ENCODE measurements around the gene KIF1A. TPM values are rescaled to one million over a fixed set of nuclear protein-coding genes. Genes with fewer than 3 reads are reported as not detected.

Gene KIF1A
- total and polyA plus RNA-seq, 2 of the 8 experiments (the other 6 are each of a cell fraction or from before 2014, with no cell fraction given): 61.3 to 281 TPM

- no peaks in the 10 kb centered on the region for H3K36me3 ChIP-seq (ENCODE audit: control insufficient read depth in 2 of 4, insufficient read depth in 4 of 4, low read length in 3 of 4)
- H3K79me1 ChIP-seq (ENCODE audit: low read depth, low read length): no peaks in the 10 kb centered on the region
- H4K5ac ChIP-seq (ENCODE audit: insufficient read length, low read depth, low read length): no peak overlapping the region
- no peak overlapping the region for H3K14ac ChIP-seq (ENCODE audit: insufficient read length)
- H3K4me3 ChIP-seq (ENCODE audit: extremely low read depth in 1 of 4, insufficient read depth in 2 of 4, low read depth in 3 of 4, low read length in 4 of 4): no peak overlapping the region
- H3K56ac ChIP-seq (replicated peaks; ENCODE audit: insufficient read length, low read depth, low read length): no peak overlapping the region
- H3K18ac ChIP-seq (ENCODE audit: extremely low read depth, low read length): no peak overlapping the region
- DNase-seq (ENCODE audit: low read depth in 1 of 2, low spot score in 2 of 2): no peak
- no peak overlapping the region for H2AFZ ChIP-seq (ENCODE audit: low read length)
- no peak overlapping the region for H4K8ac ChIP-seq (ENCODE audit: extremely low read depth, insufficient read depth, low read length)
- H3K9ac ChIP-seq (replicated peaks in 1 of 4; ENCODE audit: extremely low read depth in 1 of 4, low read depth in 3 of 4, low read length in 3 of 4): no peak overlapping the region
- 85% methylated on average over 4 of the region's 4 CpGs; no CpG with 5 or more reads in 1 of the 2 experiments for WGBS, 2 experiments (ENCODE audit: extremely low coverage in 1 of 2, insufficient coverage in 1 of 2, insufficient read length in 1 of 2, insufficient replicate concordance in 2 of 2, low coverage in 1 of 2, low lambda C conversion rate in 2 of 2, missing lambda C conversion rate in 1 of 2)
- CTCF ChIA-PET (ENCODE audit: partially characterized antibody): interaction anchor here (1.3 kb wide), 1 partner anchor 67 kb away, joined by 4 read pairs; no protein-coding TSS in a partner anchor
- H3K27me3 ChIP-seq (replicated peaks in 1 of 4; ENCODE audit: control insufficient read depth in 3 of 4, extremely low read depth in 1 of 4, insufficient read depth in 3 of 4, low read length in 3 of 4): 0 out of 7 replicates have a peak, but pooled peaks cover 0 to 6% (median 0%) of the 10 kb centered on the region in 4 experiments
- no peak overlapping the region for H2BK15ac ChIP-seq (ENCODE audit: low read length)
- no peak overlapping the region for H2BK5ac ChIP-seq (ENCODE audit: low read depth, low read length)
- POLR2A ChIA-PET (ENCODE audit: partially characterized antibody): no interaction called here
- no peak overlapping the region for H3K4ac ChIP-seq (replicated peaks; ENCODE audit: insufficient read length, low read depth, low read length)
- no peak overlapping the region for H3K23ac ChIP-seq (ENCODE audit: insufficient read length)
- no peaks in the 10 kb centered on the region for H3K79me2 ChIP-seq (ENCODE audit: control insufficient read depth in 1 of 2, insufficient read depth in 2 of 2, low read length in 2 of 2)
- FAIRE-seq: no peak
- no peaks in the 10 kb centered on the region for H3K9me3 ChIP-seq (ENCODE audit: insufficient read depth in 2 of 2, low read depth in 1 of 2, low read length in 1 of 2)
- H3K23me2 ChIP-seq (ENCODE audit: low read depth, low read length): peaks cover 2% of the 10 kb centered on the region; the same call in 1 of the 2 replicates
- no peak overlapping the region for H3K4me2 ChIP-seq (ENCODE audit: insufficient read depth in 1 of 2, low read depth in 2 of 2, low read length in 2 of 2)
- H2BK12ac ChIP-seq (ENCODE audit: low read depth, low read length): no peak overlapping the region
- no peak overlapping the region for H2AK5ac ChIP-seq (ENCODE audit: low read depth, low read length)
- H3K4me1 ChIP-seq (replicated peaks in 1 of 4; ENCODE audit: control insufficient read depth in 3 of 4, insufficient read depth in 4 of 4, low read length in 3 of 4): no peaks in the 10 kb centered on the region
- H4K91ac ChIP-seq (replicated peaks; ENCODE audit: insufficient read length, low read length): no peak overlapping the region
- H3K27ac ChIP-seq (ENCODE audit: low read depth, low read length): no peak overlapping the region
- no peaks in the 10 kb centered on the region for H4K20me1 ChIP-seq (replicated peaks in 1 of 2; ENCODE audit: control insufficient read depth in 1 of 2, insufficient read depth in 2 of 2, low read length in 2 of 2)
- H2BK120ac ChIP-seq (replicated peaks; ENCODE audit: low read depth, low read length): no peak overlapping the region
- H2BK20ac ChIP-seq (ENCODE audit: low read length): no peak overlapping the region
- TF ChIP-seq RNF2 (IDR thresholded peaks at IDR 0.05; ENCODE audit: borderline replicate concordance, low read depth, low read length, missing control alignments, poor library complexity, severe bottlenecking) (no peak), SUZ12 (IDR thresholded peaks at IDR 0.05; ENCODE audit: low read length) (no peak), RXRA (IDR thresholded peaks at IDR 0.05; ENCODE audit: insufficient read depth, low read depth, low read length) (no peak), BCL11A (IDR thresholded peaks at IDR 0.05; ENCODE audit: low read depth in 2 of 2, low read length in 2 of 2) (no peak), RFX5 (IDR thresholded peaks at IDR 0.05; ENCODE audit: borderline replicate concordance, low read depth, low read length) (no peak), BACH1 (IDR thresholded peaks at IDR 0.05; ENCODE audit: low read length) (no peak), SIRT6 (IDR thresholded peaks at IDR 0.05; ENCODE audit: low read length) (no peak), CBX5 (IDR thresholded peaks at IDR 0.05; ENCODE audit: low read depth, low read length) (no peak), RAD21 (IDR thresholded peaks at IDR 0.05 in 1 of 2, conservative IDR thresholded peaks at IDR 0.05 in 1 of 2; ENCODE audit: low read depth in 2 of 2, low read length in 2 of 2) (no peak), YY1 (IDR thresholded peaks at IDR 0.05; ENCODE audit: low read depth, low read length) (no peak), TAF7 (optimal IDR thresholded peaks at IDR 0.05; ENCODE audit: borderline replicate concordance, low read depth, low read length) (no peak), EZH2 (IDR thresholded peaks at IDR 0.05; ENCODE audit: low read depth, low read length, severe bottlenecking) (no peak), CBX8 (IDR thresholded peaks at IDR 0.05; ENCODE audit: borderline replicate concordance, low read depth, low read length) (no peak), SIN3A (conservative IDR thresholded peaks at IDR 0.05 in 1 of 2, IDR thresholded peaks at IDR 0.05 in 1 of 2; ENCODE audit: low read depth in 1 of 2, low read length in 2 of 2) (no peak)
Observed at GRCh38 chr2:240670950-240671349, 149.1 kb downstream of the KIF1A start.
